ENCODE results near the gene MYL12B.

DNA sequence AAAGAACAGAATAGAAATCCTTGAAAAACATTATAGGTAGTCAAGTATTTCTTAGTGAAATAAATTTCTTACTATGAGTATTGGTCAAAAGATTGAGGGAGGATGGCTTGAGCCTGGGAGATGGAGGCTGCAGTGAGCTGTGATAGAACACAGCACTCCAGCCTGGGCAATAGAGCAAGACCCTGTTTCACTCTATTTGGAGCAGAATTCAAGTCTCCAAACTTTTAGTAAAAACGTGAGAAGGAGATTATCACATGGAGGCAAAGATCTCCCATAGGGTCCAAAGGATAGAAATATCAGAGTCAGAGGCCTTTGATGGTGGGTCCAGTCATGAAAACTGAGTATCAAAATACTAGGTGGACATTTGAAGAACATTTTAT, 16.8 kb upstream of the MYL12B start:
- no peak for TF ChIP-seq POLR2A (IDR thresholded peaks at IDR 0.05)
- TF ChIP-seq CTCF (IDR thresholded peaks at IDR 0.05 in 8 of 11, conservative IDR thresholded peaks at IDR 0.05 in 3 of 11), result no peak
- no peak for TF ChIP-seq POLR2AphosphoS5 (IDR thresholded peaks at IDR 0.05)

Data from spleen (tissue), 7 donors.